ACC112 (cell line): ENCODE results near the gene TPBG.
"Not testable (repeated sequence)": the region's sequence is repeated elsewhere in the genome, so short reads cannot be mapped to it uniquely, and the experiment has no call there.

ENCODE experiments used
- H2AFZ ChIP-seq: fragments of 200-600 bp; sonication (generic); one replicate; pipeline ENCODE4 v1.6.0; 2017; ENCODE audit warnings: antibody characterized with exemption, low read length; ENCODE audit not compliant: unreplicated experiment
- H3K27ac ChIP-seq: fragments of 200-600 bp; sonication (generic); 2 replicates; pipeline ENCODE4 v1.5.1; 2014; ENCODE audit warnings: low read depth, mild to moderate bottlenecking, antibody characterized with exemption, low read length, moderate library complexity
- H3K27me3 ChIP-seq: fragments of 200-600 bp; sonication (generic); 2 replicates; pipeline ENCODE4 v1.6.1; 2014; ENCODE audit warnings: mild to moderate bottlenecking, antibody characterized with exemption, low read length, moderate library complexity, mixed read lengths; ENCODE audit not compliant: insufficient read depth
- H3K36me3 ChIP-seq: fragments of 200-600 bp; sonication (generic); 2 replicates; pipeline ENCODE4 v1.6.1; 2016; ENCODE audit warnings: mild to moderate bottlenecking, antibody characterized with exemption, low read length, moderate library complexity, mixed read lengths; ENCODE audit not compliant: insufficient read depth
- H3K4me1 ChIP-seq: fragments of 200-600 bp; sonication (generic); one replicate; pipeline ENCODE4 v1.6.1; 2016; ENCODE audit warnings: low read length, mixed read lengths; ENCODE audit not compliant: insufficient read depth, unreplicated experiment, control insufficient read depth
- H3K4me3 ChIP-seq: fragments of 200-600 bp; sonication (generic); 2 replicates; pipeline ENCODE4 v1.5.1; 2014; ENCODE audit warnings: mild to moderate bottlenecking, low read depth, low read length
- H3K79me2 ChIP-seq: fragments of 200-600 bp; sonication (generic); one replicate; pipeline ENCODE4 v1.6.0; 2016; ENCODE audit warnings: low read length; ENCODE audit not compliant: control insufficient read depth, unreplicated experiment, insufficient read depth

TPBG gene

GRCh38 chr6:82376636-82377035 lies 13.0 kb downstream of the TPBG start:
- Histone ChIP-seq H2AFZ (no peak overlapping the region), H3K27ac (no peak overlapping the region), H3K4me3 (no peak overlapping the region), H3K79me2 (peaks cover 7% of the 10 kb centered on the region), H3K36me3 (no peaks in the 10 kb centered on the region), H3K27me3 (no peaks in the 10 kb centered on the region), H3K4me1 (peaks cover 13% of the 10 kb centered on the region)

GRCh38 chr6:82380566-82381185 lies 17.1 kb downstream of the TPBG start:
- Histone ChIP-seq H3K27ac (no peak overlapping the region), H3K4me3 (no peak overlapping the region), H3K27me3 (no peaks in the 10 kb centered on the region), H2AFZ (no peak overlapping the region), H3K79me2 (no peaks in the 10 kb centered on the region), H3K36me3 (no peaks in the 10 kb centered on the region), H3K4me1 (peaks cover 5% of the 10 kb centered on the region)

- H3K79me2 ChIP-seq = no peaks in the 10 kb centered on the region
- no peaks in the 10 kb centered on the region for H3K27me3 ChIP-seq
- H2AFZ ChIP-seq = no peak overlapping the region
- peaks cover 5% of the 10 kb centered on the region for H3K4me1 ChIP-seq
- no peaks in the 10 kb centered on the region for H3K36me3 ChIP-seq
- H3K4me3 ChIP-seq = no peak overlapping the region
- H3K27ac ChIP-seq = no peak overlapping the region
Measured at GRCh38 chr6:82381278-82381677, 17.7 kb downstream of the TPBG start.

- Histone ChIP-seq H3K27ac (no peak overlapping the region), H3K4me3 (no peak overlapping the region), H3K79me2 (no peaks in the 10 kb centered on the region), H3K27me3 (no peaks in the 10 kb centered on the region), H3K36me3 (no peaks in the 10 kb centered on the region), H3K4me1 (peaks cover 5% of the 10 kb centered on the region), H2AFZ (no peak overlapping the region)
Measured at GRCh38 chr6:82385102-82385501, 21.5 kb downstream of the TPBG start.

GRCh38 chr6:82385546-82385945 lies 21.9 kb downstream of the TPBG start:
- no peak overlapping the region for H3K27ac ChIP-seq
- H3K4me1 ChIP-seq = peaks cover 5% of the 10 kb centered on the region
- no peaks in the 10 kb centered on the region for H3K79me2 ChIP-seq
- H2AFZ ChIP-seq = no peak overlapping the region
- no peak overlapping the region for H3K4me3 ChIP-seq
- no peaks in the 10 kb centered on the region for H3K36me3 ChIP-seq
- H3K27me3 ChIP-seq = no peaks in the 10 kb centered on the region

GRCh38 chr6:82385961-82386360 lies 22.3 kb downstream of the TPBG start:
- peaks cover 5% of the 10 kb centered on the region for H3K4me1 ChIP-seq
- H3K27ac ChIP-seq = no peak overlapping the region
- no peaks in the 10 kb centered on the region for H3K36me3 ChIP-seq
- no peaks in the 10 kb centered on the region for H3K27me3 ChIP-seq
- H2AFZ ChIP-seq = no peak overlapping the region
- no peak overlapping the region for H3K4me3 ChIP-seq
- no peaks in the 10 kb centered on the region for H3K79me2 ChIP-seq

GRCh38 chr6:82394770-82395169 lies 31.2 kb downstream of the TPBG start:
- not testable (repeated sequence) for H3K4me3 ChIP-seq, H3K27me3 ChIP-seq, H3K79me2 ChIP-seq, H2AFZ ChIP-seq, H3K36me3 ChIP-seq, H3K27ac ChIP-seq
- H3K4me1 ChIP-seq = peaks cover 35% of the 10 kb centered on the region

GRCh38 chr6:82396964-82397751 lies 33.5 kb downstream of the TPBG start:
- Histone ChIP-seq H3K27ac (peak overlapping the region; percentile 98), H3K4me3 (peak overlapping the region; percentile 66), H3K36me3 (no peaks in the 10 kb centered on the region), H2AFZ (no peak overlapping the region), H3K27me3 (no peaks in the 10 kb centered on the region), H3K4me1 (peaks cover 41% of the 10 kb centered on the region), H3K79me2 (no peaks in the 10 kb centered on the region)

- Histone ChIP-seq H3K4me1 (peaks cover 41% of the 10 kb centered on the region), H3K4me3 (peak overlapping the region; percentile 66), H3K27ac (peak overlapping the region; percentile 98), H3K27me3 (no peaks in the 10 kb centered on the region), H3K79me2 (no peaks in the 10 kb centered on the region), H2AFZ (no peak overlapping the region), H3K36me3 (no peaks in the 10 kb centered on the region)
Measured at GRCh38 chr6:82397962-82398692, 34.5 kb downstream of the TPBG start.

GRCh38 chr6:82408952-82409431 lies 45.4 kb downstream of the TPBG start:
- H3K4me3 ChIP-seq = peak overlapping the region; percentile 34
- H3K27me3 ChIP-seq = no peaks in the 10 kb centered on the region
- no peak overlapping the region for H2AFZ ChIP-seq
- no peaks in the 10 kb centered on the region for H3K36me3 ChIP-seq
- no peaks in the 10 kb centered on the region for H3K79me2 ChIP-seq
- H3K27ac ChIP-seq = peak overlapping the region; percentile 98
- peaks cover 38% of the 10 kb centered on the region for H3K4me1 ChIP-seq
